Germinal center (tissue), 1 donor: ENCODE results near the gene FOXF1.
A peak's percentile ranks its signal among the peaks of the same experiment; 100 is the strongest.

Experiments used
- DNase-seq: peaks from one replicate; pipeline ENCODE4 v3.0.0; 2012; ENCODE audit warnings: mixed read lengths, low spot score

The FOXF1 gene

GRCh38 chr16:86558355-86559193 is 48.2 kb downstream of the FOXF1 start:
- no peak for DNase-seq

- no peak for DNase-seq
Measured at GRCh38 chr16:86559802-86560305, 49.5 kb downstream of the FOXF1 start.

- DNase-seq: no peak
Measured at GRCh38 chr16:86562356-86562755, 52.0 kb downstream of the FOXF1 start.

- peak; percentile 84 for DNase-seq
Measured at GRCh38 chr16:86563469-86564345, 53.4 kb downstream of the FOXF1 start.
